Calu3 (cell line): ENCODE results near the gene SYNC. TPM values are rescaled to one million over a fixed set of nuclear protein-coding genes. Genes with fewer than 3 reads are reported as not detected.

Experiments used
- BruUV-seq: library from RNA; stranded (reverse); fragments of 400-500 nt; replicated peaks from 2 replicates; lab custom pipeline; 2021; lab: Mats Ljungman, UMichigan
- CTCF ChIA-PET: fragments of 300-600 bp; sonication (Branson Sonifier 250); formaldehyde crosslinking; loops from one replicate; lab custom pipeline; 2022; ENCODE audit warnings: antibody characterized with exemption; lab: Charles Lee
- DNase-seq: peaks from one replicate; pipeline ENCODE4 v3.0.0; 2022
- H3K27ac Mint-ChIP-seq: one replicate; pipeline ENCODE4 v1.8.0; 2022; ENCODE audit warnings: mixed read lengths; ENCODE audit not compliant: unreplicated experiment
- H3K27me3 Mint-ChIP-seq: one replicate; pipeline ENCODE4 v1.8.0; 2022; ENCODE audit warnings: mixed read lengths; ENCODE audit not compliant: unreplicated experiment
- H3K36me3 Mint-ChIP-seq: one replicate; pipeline ENCODE4 v1.8.0; 2022; ENCODE audit warnings: mild to moderate bottlenecking, moderate library complexity, mixed read lengths; ENCODE audit not compliant: insufficient read depth, unreplicated experiment
- H3K4me1 Mint-ChIP-seq: one replicate; pipeline ENCODE4 v1.8.0; 2022; ENCODE audit warnings: mild to moderate bottlenecking, low read depth, mixed read lengths; ENCODE audit not compliant: unreplicated experiment
- H3K4me3 Mint-ChIP-seq: one replicate; pipeline ENCODE4 v1.8.0; 2022; ENCODE audit warnings: mild to moderate bottlenecking, low read depth, moderate library complexity, mixed read lengths; ENCODE audit not compliant: unreplicated experiment
- H3K9me3 Mint-ChIP-seq: one replicate; pipeline ENCODE4 v1.8.0; 2022; ENCODE audit warnings: low read depth, mixed read lengths; ENCODE audit not compliant: unreplicated experiment
- CTCF ChIP-seq: fragments of 200-600 bp; IDR thresholded peaks from one replicate; pipeline ENCODE4 v1.8.0; 2022; ENCODE audit warnings: antibody characterized with exemption; ENCODE audit not compliant: unreplicated experiment
- intact Hi-C: fragments of 100-400 bp; cut with micrococcal nuclease; formaldehyde crosslinking; loops from one replicate; pipeline ENCODE4 v1.10.0; 2022; ENCODE audit not compliant: unreplicated experiment
- total RNA-seq: library from RNA; stranded (reverse); gene quantifications from 2 replicates; pipeline ENCODE4 v1.2.3, GENCODE V29; 2022

Gene SYNC
- total RNA-seq, 1 experiment from 2014 or later: 0.19 TPM

GRCh38 chr1:32748348-32748747 is 45.8 kb upstream of the SYNC start:
- no peaks in the 10 kb centered on the region for H3K9me3 Mint-ChIP-seq
- CTCF ChIA-PET: no interaction called here
- intact Hi-C loops: no loop called here
- TF ChIP-seq CTCF: no peak
- H3K27me3 Mint-ChIP-seq: no peaks in the 10 kb centered on the region
- H3K36me3 Mint-ChIP-seq: peaks cover 27% of the 10 kb centered on the region
- no peak for DNase-seq
- no peak overlapping the region for H3K4me3 Mint-ChIP-seq
- H3K4me1 Mint-ChIP-seq: peaks cover 51% of the 10 kb centered on the region
- no peak overlapping the region for H3K27ac Mint-ChIP-seq
- BruUV-seq: no TSS peak

- CTCF ChIA-PET: interaction anchor here (0.6 kb wide), 1 partner anchor 78 kb away, joined by 4 read pairs; no protein-coding TSS in a partner anchor
- intact Hi-C loops: no loop called here
- no peak for DNase-seq
- Mint-ChIP-seq H3K36me3 (peaks cover 38% of the 10 kb centered on the region), H3K27ac (no peak overlapping the region), H3K4me3 (no peak overlapping the region), H3K27me3 (no peaks in the 10 kb centered on the region), H3K4me1 (peaks cover 42% of the 10 kb centered on the region), H3K9me3 (no peaks in the 10 kb centered on the region)
- BruUV-seq: no TSS peak
- no peak for TF ChIP-seq CTCF
Measured at GRCh38 chr1:32746130-32746529, 43.6 kb upstream of the SYNC start.

GRCh38 chr1:32744071-32744425 is 41.5 kb upstream of the SYNC start:
- no peak for DNase-seq
- no peaks in the 10 kb centered on the region for H3K9me3 Mint-ChIP-seq
- H3K27me3 Mint-ChIP-seq: no peaks in the 10 kb centered on the region
- H3K27ac Mint-ChIP-seq: peak overlapping the region; percentile 82
- no peak for TF ChIP-seq CTCF
- CTCF ChIA-PET: interaction anchor here (0.9 kb wide), 1 partner anchor 17 kb away, joined by 4 read pairs; no protein-coding TSS in a partner anchor
- BruUV-seq: no TSS peak
- intact Hi-C loops: no loop called here
- peak overlapping the region; percentile 77 for H3K4me3 Mint-ChIP-seq
- H3K4me1 Mint-ChIP-seq: peaks cover 37% of the 10 kb centered on the region
- peaks cover 43% of the 10 kb centered on the region for H3K36me3 Mint-ChIP-seq

- BruUV-seq: no TSS peak
- no peak for TF ChIP-seq CTCF
- CTCF ChIA-PET: interaction anchor here (0.9 to 2.0 kb wide), 6 partner anchors 16 to 54 kb away, joined by 4 to 9 read pairs (median 5); no protein-coding TSS in a partner anchor
- no peak for DNase-seq
- intact Hi-C loops: no loop called here
- H3K36me3 Mint-ChIP-seq: peaks cover 43% of the 10 kb centered on the region
- H3K27ac Mint-ChIP-seq: peak overlapping the region; percentile 82
- H3K9me3 Mint-ChIP-seq: no peaks in the 10 kb centered on the region
- H3K27me3 Mint-ChIP-seq: no peaks in the 10 kb centered on the region
- peaks cover 32% of the 10 kb centered on the region for H3K4me1 Mint-ChIP-seq
- peak overlapping the region; percentile 77 for H3K4me3 Mint-ChIP-seq
Measured at GRCh38 chr1:32743380-32744070, 41.0 kb upstream of the SYNC start.
